Choroid plexus epithelial cell (primary cell): ENCODE data around the gene CDH4.

Source experiments
- DNase-seq: peaks from one replicate; pipeline ENCODE4 v3.0.0-alpha.2; 2010; ENCODE audit warnings: low read depth
- H3K4me3 ChIP-seq: 2 replicates; pipeline ENCODE4 v1.5.1; 2011; ENCODE audit warnings: low read depth, mild to moderate bottlenecking, control low read depth, low read length, moderate library complexity
- CTCF ChIP-seq: conservative IDR thresholded peaks from 2 replicates; pipeline ENCODE4 v1.5.1; 2011; ENCODE audit warnings: low read depth, mild to moderate bottlenecking, control low read depth, inconsistent platforms, low read length, moderate library complexity

The CDH4 gene

GRCh38 chr20:61936701-61937131, 684.7 kb downstream of the CDH4 start:
- H3K4me3 ChIP-seq, result no peak overlapping the region
- DNase-seq, result no peak

DNA sequence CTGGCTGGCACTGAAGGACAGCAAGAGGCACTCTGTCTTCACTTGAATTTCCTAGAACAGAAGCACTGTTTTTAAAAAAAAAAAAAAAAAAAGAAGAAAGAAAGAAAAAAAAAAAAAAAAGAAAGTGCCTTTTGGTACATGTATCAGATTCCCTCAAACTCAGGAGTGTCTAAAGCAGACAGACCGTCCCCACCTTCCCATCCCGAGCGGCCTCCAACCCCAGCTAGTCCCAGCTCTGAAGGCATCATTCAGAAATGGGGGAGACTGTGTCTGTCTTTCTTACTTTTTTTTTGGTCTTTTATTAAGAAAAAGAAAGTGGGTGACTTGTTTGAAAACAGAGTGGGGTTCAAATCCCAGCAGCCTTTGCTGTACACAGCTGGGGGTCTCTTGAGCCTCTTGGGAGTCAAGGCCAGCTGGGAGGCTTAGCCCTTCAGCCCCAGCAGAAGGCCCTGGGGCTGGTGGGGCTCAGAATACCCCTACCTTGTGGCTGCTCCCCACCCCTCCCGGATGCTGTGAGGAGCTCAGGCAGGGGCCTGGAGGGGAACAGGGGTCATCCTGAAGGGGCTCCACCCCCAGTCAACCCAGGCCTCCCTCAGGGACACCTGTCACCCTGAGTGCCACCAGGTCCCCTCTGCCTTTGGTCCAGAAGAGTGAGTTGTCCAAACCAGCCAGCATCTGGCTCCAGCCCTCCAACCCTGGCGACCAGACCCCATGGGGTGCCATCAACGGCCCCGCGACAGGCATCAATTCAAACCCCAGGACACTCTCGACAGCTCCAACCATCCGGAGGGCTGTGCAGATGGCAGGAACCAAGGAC, 685.3 kb downstream of the CDH4 start:
- TF ChIP-seq CTCF, result no peak
- DNase-seq, result no peak
- no peak overlapping the region for H3K4me3 ChIP-seq

More at GRCh38 chr20:61936701-61937131, 684.7 kb downstream of the CDH4 start:
- no peak for TF ChIP-seq CTCF

DNA sequence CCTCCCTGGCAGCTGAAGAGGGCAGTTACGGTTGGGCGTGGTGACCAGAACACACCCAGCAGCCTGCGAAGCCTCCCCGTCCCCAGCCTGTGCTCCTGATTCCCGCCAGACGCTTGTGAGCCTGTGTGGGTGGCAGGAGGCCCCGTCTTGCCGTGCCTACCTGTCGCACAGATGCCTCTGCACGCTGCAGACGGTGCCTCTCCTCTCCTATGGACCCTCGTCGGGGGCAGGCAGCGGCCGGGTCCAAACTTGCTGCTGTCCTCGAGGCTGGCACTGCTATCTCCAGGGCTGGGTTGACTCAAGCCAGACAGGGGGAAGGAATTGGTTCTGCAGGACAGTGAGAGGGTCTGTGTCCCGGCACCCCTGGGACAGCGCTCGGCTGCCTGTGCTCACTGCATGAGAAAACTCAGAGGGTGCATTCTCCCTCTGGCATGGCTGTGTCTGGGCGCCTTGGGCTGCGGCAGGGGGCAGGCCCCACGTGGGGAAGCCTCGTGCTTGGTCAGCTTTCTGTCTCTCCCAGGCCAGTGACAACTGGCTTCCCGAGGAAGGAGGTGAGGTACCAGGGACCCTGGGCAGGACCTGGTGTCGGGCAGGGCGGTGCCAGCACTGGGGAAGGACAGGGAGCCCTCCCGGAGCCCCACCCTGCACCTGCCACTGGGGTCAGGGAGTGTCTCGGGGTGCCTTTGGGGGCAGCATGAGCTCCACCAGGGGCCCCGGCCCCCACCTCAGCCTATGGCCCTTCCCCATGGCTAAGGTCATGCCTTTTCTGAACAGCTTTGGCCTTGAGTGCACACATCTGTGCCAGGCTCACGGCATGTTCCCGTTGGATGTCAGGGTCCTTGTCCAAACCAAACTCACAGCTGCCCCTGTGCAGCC, 686.1 kb downstream of the CDH4 start:
- no peak for DNase-seq
- no peak overlapping the region for H3K4me3 ChIP-seq
- no peak for TF ChIP-seq CTCF

DNA sequence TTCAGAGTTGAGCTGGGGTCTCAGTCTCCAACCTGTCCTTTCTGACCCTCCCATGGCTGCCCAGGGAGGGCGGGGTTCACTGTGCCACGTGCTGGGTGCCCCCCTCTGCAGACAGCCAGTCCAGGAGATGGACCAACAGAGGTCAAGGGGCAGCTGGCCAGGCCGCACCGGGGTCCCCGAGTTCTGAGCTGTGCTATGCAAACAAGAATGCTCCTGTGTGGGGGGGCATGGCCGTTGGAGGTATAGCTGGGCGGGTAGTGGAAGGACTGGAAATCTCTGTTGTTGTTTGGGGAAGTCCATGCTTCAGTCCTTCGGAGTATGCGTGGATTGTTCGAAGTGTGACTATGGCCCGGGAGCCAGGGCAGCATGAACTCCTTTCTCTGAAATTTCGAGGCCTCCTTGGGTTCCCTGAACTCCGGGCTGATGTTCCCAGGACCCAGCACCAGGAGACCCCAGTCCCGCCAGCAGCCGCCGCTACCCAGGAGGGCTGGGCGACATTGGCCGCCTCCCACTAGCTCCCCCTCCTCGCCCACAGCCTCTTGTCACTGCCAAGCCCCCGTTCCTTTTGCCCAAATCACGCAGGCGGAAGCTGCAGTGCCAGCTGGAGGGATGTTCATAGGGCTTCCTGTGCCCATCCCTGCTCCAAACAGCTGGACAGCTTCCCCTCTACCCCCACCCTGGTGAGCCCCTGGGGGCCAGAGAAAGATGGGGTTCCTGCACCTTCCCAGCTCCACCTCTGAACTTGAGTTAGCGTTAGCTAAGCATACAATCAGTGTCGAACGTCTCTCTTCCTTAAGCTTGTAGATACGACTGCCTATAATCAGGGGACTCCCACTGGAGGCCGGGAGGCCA, 687.0 kb downstream of the CDH4 start:
- H3K4me3 ChIP-seq, result no peak overlapping the region
- no peak for DNase-seq
- TF ChIP-seq CTCF, result no peak

- no peak overlapping the region for H3K4me3 ChIP-seq
- DNase-seq, result no peak
- no peak for TF ChIP-seq CTCF
These were observed 687.8 kb downstream of the CDH4 start for GRCh38 chr20:61939691-61940360.

DNA sequence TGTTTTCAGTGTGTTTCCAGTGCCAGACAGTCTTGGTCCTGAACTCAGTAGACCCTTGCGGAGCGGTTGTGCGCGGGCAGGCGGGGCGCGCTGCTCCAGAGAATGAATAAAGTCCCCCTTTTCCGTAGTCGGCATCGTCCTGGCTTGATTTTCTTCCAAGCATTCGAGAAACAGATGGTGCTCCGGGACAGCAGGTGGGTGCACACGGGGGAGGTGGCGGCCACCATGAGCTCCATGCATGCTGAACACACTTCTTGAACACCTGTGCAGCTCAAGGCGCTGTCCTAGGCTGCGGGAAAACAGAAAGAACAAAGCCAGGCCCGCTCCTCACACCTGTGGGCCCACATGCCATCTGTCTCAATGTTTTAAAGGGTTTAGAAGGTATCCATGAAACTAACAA, 688.4 kb downstream of the CDH4 start:
- TF ChIP-seq CTCF, result no peak
- DNase-seq, result no peak
- H3K4me3 ChIP-seq, result no peak overlapping the region
